Measurements from ENCODE around the gene COG3.
"Not testable (repeated sequence)": the region's sequence is repeated elsewhere in the genome, so short reads cannot be mapped to it uniquely, and the experiment has no call there.

The COG3 gene

GRCh38 chr13:45464687-45465453 is at the start of gene COG3:
COG3 (plus strand) TSS chr13:45464939; CDS start chr13:45465037, 98 bp downstream.
- in situ Hi-C loops (cut with MboI; ENCODE audit: low sequenced_read_pairs): no loop called here

DNA sequence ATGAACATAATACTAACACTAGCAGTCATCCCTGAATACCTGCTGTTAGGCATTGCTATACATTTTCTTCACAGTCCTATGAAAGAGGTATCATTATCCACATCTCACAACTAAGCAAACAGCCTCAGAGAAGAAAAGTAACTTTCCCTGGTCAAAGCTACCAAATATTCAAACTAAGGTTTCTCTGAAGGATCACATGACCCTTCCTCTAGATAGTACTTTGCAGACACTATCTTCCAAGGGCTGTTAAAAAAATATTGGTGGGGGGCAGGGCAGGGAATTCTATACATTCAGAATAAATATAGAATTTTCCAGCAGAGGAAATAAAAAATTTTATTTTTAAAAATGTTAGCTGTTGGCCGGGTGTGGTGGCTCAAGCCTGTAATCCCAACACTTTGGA is 49.6 kb upstream of the COG3 start:
- in situ Hi-C loops (cut with MboI; ENCODE audit: low sequenced_read_pairs): no loop called here

DNA sequence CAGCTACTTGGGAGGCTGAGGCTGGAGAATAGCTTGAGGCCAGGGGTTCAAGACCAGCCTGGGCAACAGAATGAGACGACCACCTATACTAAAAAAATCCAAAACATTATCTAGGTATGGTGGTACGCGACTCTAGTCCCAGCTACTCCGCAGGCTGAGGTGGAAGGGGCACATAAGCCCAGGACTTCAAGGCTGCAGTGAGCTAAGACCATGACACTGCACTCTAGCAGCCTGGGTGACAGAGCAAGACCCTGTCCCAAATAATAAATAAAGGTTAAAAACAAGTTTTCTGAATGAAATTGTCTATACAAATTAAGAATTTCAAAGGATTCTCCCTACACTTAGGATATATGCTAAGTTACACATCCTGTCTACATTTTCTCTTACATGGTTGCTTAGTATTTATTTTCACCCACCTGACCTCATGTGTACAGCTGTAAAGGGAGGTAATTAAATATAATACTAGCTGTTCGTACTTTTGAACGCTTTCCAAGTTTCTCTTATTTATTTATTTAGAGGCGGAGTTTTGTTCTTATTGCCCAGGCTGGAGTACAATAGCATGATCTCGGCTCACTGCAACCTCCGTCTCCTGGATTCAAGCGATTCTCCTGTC is 48.1 kb upstream of the COG3 start:
- in situ Hi-C loops (cut with MboI; ENCODE audit: low sequenced_read_pairs): no loop called here

GRCh38 chr13:45417790-45418534 is 46.8 kb upstream of the COG3 start, which contains the start of gene SLC25A30:
SLC25A30 (minus strand) TSS chr13:45418373; CDS start chr13:45411425, 6,948 bp downstream.
- in situ Hi-C loops (cut with MboI; ENCODE audit: low sequenced_read_pairs): no loop called here

- in situ Hi-C loops (cut with MboI; ENCODE audit: low sequenced_read_pairs): not testable (repeated sequence)
These were observed 45.4 kb upstream of the COG3 start for GRCh38 chr13:45419389-45419788.

GRCh38 chr13:45419945-45420344 is 44.8 kb upstream of the COG3 start:
- in situ Hi-C loops (cut with MboI; ENCODE audit: low sequenced_read_pairs): no loop called here

DNA sequence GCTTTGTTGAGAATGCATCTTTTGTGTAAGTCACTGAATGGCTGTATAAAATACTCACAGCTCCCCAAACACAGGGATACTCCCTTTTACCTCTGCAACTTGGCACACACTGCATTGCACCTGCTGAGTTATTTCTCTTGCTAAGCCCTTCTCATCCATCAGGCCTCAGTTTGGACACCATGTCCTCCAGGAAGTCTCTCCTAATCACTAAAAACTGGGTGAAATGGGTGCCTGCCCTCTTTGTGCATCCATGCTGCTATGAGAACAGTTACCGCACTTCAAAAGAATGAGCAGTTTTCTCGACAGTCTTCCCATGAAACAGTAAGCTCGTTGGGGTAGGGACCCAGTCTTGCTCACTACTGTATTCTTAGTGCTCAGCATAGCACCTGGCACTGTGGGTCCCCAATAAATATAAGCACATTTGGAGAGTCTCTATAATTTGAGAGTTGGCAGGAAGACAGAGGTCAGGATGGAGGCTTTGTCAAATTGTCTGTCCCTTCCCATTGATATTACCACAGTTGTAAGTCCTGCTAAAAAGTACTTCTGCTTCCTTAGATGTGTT is 41.9 kb upstream of the COG3 start:
- in situ Hi-C loops (cut with MboI; ENCODE audit: low sequenced_read_pairs): no loop called here

DNA sequence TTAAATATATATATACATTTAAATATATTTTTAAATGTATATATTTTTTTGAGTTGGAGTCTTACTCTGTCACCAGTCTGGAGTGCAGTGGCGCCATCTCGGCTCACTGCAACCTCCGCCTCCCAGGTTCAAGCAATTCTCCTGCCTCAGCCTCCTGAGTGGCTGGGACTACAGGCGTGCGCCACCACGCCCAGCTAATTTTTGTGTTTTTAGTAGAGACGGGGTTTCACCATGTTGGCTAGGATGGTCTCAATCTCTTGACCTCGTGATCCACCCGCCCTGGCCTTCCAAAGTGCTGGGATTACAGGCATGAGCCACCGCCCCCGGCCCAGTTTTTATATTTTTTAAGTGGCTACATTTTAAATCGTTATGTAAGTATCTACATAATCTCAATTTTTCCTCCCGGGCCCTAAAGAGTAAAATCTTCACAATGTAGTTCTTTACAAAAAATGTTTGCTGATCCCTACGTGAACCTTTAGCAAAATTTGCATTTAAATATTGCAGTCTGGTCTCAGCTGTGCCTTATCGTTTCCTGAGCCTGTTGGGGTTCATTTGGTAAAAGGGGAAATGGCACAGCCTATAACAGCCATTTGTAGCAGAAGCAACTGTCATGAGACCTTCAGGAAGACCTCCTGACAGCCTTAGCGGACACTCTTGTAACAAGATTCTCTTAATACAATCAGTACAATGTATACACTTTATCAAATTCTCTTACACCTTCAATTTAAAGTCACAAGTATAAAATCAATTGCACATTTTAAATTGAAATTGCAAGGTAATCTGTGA is 38.5 kb upstream of the COG3 start:
- in situ Hi-C loops (cut with MboI; ENCODE audit: low sequenced_read_pairs): not testable (repeated sequence)

DNA sequence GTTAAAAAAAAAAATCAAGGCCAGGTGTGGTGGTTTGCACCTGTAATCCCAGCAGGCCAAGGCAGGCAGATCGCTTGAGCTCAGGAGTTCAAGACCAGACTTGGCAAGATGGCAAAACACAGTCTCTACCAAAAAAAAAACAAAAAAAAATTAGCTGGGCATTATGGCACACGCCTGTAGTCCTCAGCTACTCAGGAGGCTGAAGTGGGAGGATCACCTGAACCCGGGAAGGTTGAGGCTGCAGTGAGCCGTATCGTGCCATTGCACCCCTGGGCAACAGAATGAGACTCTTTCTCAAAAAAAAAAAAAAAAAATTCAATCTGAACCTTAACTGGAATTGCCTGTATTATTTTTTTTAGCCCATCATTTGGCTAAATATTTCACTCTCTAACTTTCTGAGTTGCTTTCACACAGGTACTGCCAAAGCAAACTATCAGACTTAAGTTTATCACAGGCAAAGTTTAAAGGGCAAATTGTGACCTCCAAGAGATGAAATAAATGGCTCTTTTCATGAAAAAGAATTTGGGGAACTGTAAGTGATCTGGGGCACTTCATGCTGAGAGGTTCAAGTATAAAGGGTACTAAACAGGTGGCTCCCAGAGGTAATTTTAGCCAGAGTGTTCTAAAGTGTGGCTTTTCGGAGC is 31.9 kb upstream of the COG3 start:
- in situ Hi-C loops (cut with MboI; ENCODE audit: low sequenced_read_pairs): no loop called here

- in situ Hi-C loops (cut with MboI; ENCODE audit: low sequenced_read_pairs): no loop called here
These were observed 31.4 kb upstream of the COG3 start for GRCh38 chr13:45433381-45433790.

GRCh38 chr13:45434556-45435371 is 30.0 kb upstream of the COG3 start:
- in situ Hi-C loops (cut with MboI; ENCODE audit: low sequenced_read_pairs): no loop called here

DNA sequence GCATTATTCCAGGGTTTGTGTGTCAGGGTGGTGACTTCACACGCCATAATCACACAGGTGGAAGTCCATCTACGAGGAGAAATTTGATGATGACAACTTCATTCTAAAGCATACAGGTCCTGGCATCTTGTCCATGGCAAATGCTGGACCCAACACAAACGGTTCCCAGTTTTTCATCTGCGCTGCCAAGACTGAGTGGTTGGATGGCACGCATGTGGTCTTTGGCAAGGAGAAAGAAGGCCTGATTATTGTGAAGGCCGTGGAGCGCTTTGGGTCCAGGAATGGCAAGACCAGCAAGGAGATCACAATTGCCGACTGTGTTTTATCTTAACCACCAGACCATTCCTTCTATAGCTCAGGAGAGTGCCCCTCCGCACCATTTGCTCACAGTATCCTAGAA is 28.4 kb upstream of the COG3 start:
- in situ Hi-C loops (cut with MboI; ENCODE audit: low sequenced_read_pairs): no loop called here

DNA sequence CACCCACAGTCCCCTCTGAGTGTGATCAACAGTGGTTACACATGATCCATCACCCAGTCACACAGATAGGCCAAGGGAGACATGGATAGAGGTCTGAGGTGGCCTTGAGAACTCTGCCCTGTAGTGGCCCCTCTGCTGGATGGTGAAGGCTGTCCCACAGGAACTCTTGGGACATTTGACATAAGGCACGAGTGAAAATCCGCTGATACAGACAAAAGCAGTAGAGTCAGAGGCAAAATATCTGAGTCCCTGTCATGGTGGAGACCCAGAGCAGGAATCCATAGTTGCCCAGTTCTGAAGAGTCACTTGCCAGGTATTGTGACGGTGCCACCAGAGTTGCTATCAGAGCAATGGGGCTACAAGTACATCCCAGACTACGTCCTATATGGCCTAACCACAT is 27.8 kb upstream of the COG3 start:
- in situ Hi-C loops (cut with MboI; ENCODE audit: low sequenced_read_pairs): no loop called here

GRCh38 chr13:45437947-45438346 is 26.8 kb upstream of the COG3 start:
- in situ Hi-C loops (cut with MboI; ENCODE audit: low sequenced_read_pairs): no loop called here

GRCh38 chr13:45439008-45439407 is 25.7 kb upstream of the COG3 start:
- in situ Hi-C loops (cut with MboI; ENCODE audit: low sequenced_read_pairs): no loop called here

DNA sequence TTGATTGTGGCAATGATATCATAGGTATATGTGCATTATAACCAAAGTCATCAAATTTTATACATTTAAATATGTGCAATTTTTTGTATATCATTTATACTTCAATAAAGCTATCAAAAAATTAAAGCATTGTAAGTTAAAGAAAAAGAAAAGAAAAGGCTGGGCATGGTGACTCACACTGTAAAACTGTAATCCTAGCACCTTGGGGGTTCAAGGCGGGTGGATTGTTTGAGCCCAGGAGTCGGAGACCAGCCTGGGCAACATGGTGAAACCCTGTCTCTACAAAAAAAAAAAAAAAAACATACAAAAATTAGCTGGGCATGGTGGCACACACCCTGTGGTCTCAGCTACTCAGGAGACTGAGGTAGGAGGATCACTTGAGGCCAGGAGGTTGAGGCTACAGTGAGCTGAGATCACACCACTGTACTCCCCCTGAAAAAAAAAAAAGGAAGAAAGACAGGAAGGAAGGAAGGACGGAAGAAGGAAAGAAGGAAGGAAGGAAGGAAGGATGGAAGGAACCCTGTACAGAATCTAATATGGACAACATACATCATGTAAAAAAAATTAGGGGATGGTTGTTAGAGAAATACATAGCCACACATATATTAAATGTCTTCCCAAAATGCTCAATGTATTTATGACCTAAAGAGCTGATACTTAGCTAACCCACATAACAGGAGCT is 24.8 kb upstream of the COG3 start:
- in situ Hi-C loops (cut with MboI; ENCODE audit: low sequenced_read_pairs): no loop called here

DNA sequence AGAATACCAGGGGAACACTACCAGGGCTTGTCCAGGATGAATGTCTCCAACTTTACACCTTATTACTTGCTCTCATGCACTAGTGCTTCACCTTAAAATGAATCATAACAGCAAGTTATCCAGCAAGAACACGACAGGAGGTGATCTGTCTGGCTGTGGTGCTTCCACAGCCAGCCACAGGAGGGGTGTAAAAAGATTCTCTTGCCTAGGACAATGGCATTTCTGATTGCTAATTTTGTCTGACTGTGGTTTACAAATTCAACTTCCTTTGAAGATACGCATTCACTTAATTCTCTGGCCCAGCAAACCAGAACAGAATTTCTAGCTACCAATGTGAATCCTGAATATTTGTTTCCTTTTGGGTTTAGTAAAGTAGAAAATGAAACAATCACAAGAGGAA is 23.1 kb upstream of the COG3 start:
- in situ Hi-C loops (cut with MboI; ENCODE audit: low sequenced_read_pairs): no loop called here

GRCh38 chr13:45445053-45445452 is 19.7 kb upstream of the COG3 start:
- in situ Hi-C loops (cut with MboI; ENCODE audit: low sequenced_read_pairs): no loop called here

DNA sequence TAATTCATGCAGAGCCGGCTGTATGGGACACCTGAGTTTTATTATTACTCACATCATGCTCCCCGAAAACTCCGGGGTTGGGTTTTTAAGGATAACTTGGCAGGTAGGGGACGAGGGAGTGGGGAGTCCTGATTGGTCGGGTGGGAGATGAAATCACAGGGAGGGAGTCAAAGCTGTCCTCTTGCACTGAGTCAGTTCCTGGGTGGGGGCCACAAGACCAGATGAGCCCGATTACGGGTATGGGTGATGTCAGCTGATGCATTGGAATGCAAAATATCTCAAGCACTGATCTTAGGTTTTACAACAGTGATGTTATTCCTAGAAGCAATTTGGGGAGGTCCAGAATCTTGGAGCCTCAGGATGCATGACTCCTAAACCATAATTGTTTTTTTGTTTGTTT is 18.6 kb upstream of the COG3 start:
- in situ Hi-C loops (cut with MboI; ENCODE audit: low sequenced_read_pairs): no loop called here
